H9 (cell line): Measurements from ENCODE around the gene ZBTB20. TPM values are rescaled to one million over a fixed set of nuclear protein-coding genes. Genes with fewer than 3 reads are reported as not detected.

ENCODE experiments used
- DNase-seq: peaks from one replicate; pipeline ENCODE4 v3.0.0-alpha.2; 2017
- H2AFZ ChIP-seq: one replicate; pipeline ENCODE4 v1.6.1; 2013; ENCODE audit warnings: mild to moderate bottlenecking, low read length, control low read depth, moderate library complexity
- H2AK5ac ChIP-seq: 2 replicates; pipeline ENCODE4 v1.6.1; 2013; ENCODE audit warnings: low read length, control low read depth, mixed read lengths; ENCODE audit not compliant: insufficient read length
- H2BK120ac ChIP-seq: one replicate; pipeline ENCODE4 v1.6.1; 2013; ENCODE audit warnings: low read depth, mild to moderate bottlenecking, low read length, control low read depth, inconsistent platforms; ENCODE audit not compliant: poor library complexity, severe bottlenecking
- H2BK12ac ChIP-seq: 2 replicates; pipeline ENCODE4 v1.6.1; 2013; ENCODE audit warnings: low read length, control low read depth, mixed read lengths, low read depth; ENCODE audit not compliant: insufficient read length
- H2BK15ac ChIP-seq: 2 replicates; pipeline ENCODE4 v1.6.1; 2013; ENCODE audit warnings: low read depth, low read length, control low read depth
- H2BK20ac ChIP-seq: one replicate; pipeline ENCODE4 v1.6.1; 2013; ENCODE audit warnings: low read depth, mild to moderate bottlenecking, low read length, control low read depth, inconsistent platforms; ENCODE audit not compliant: poor library complexity, severe bottlenecking
- H2BK5ac ChIP-seq: 2 replicates; pipeline ENCODE4 v1.6.1; 2013; ENCODE audit warnings: low read length, control low read depth, mixed read lengths; ENCODE audit not compliant: insufficient read length
- H3K14ac ChIP-seq: 2 replicates; pipeline ENCODE4 v1.6.1; 2013; ENCODE audit warnings: low read length, control low read depth; ENCODE audit not compliant: insufficient read depth
- H3K18ac ChIP-seq: 2 replicates; pipeline ENCODE4 v1.6.1; 2013; ENCODE audit warnings: low read depth, mild to moderate bottlenecking, mixed read lengths, low read length, control low read depth; ENCODE audit not compliant: insufficient read length
- H3K23ac ChIP-seq: 2 replicates; pipeline ENCODE4 v1.6.1; 2013; ENCODE audit warnings: low read length, control low read depth, mixed read lengths, low read depth; ENCODE audit not compliant: insufficient read length
- H3K23me2 ChIP-seq: 2 replicates; pipeline ENCODE4 v1.6.1; 2013; ENCODE audit warnings: low read depth, mild to moderate bottlenecking, mixed read lengths, low read length, control low read depth; ENCODE audit not compliant: insufficient read length, poor library complexity, severe bottlenecking
- H3K27ac ChIP-seq: 2 replicates; pipeline ENCODE4 v1.5.1; 2013; ENCODE audit warnings: low read length, control low read depth, mixed read lengths, low read depth; ENCODE audit not compliant: insufficient read length
- H3K27me3 ChIP-seq: 2 replicates; pipeline ENCODE4 v1.6.1; 2013; ENCODE audit warnings: low read length, control low read depth, inconsistent platforms; ENCODE audit not compliant: insufficient read depth
- H3K4ac ChIP-seq: 2 replicates; pipeline ENCODE4 v1.6.1; 2013; ENCODE audit warnings: low read depth, mild to moderate bottlenecking, control low read depth, inconsistent platforms, low read length, moderate library complexity
- H3K4me1 ChIP-seq: 2 replicates; pipeline ENCODE4 v1.6.1; 2013; ENCODE audit warnings: low read length, control low read depth, inconsistent platforms; ENCODE audit not compliant: insufficient read depth
- H3K4me2 ChIP-seq: 2 replicates; pipeline ENCODE4 v1.6.1; 2013; ENCODE audit warnings: low read length, control low read depth, mixed read lengths; ENCODE audit not compliant: insufficient read length, insufficient read depth
- H3K56ac ChIP-seq: 2 replicates; pipeline ENCODE4 v1.6.1; 2013; ENCODE audit warnings: low read depth, mild to moderate bottlenecking, mixed read lengths, low read length, control low read depth; ENCODE audit not compliant: insufficient read length
- H3K79me1 ChIP-seq: 2 replicates; pipeline ENCODE4 v1.6.1; 2013; ENCODE audit warnings: low read depth, mild to moderate bottlenecking, moderate library complexity, low read length, control low read depth, inconsistent platforms; ENCODE audit not compliant: insufficient read depth, poor library complexity, severe bottlenecking
- H3K79me2 ChIP-seq: 2 replicates; pipeline ENCODE4 v1.6.1; 2013; ENCODE audit warnings: low read length, control low read depth, inconsistent platforms; ENCODE audit not compliant: insufficient read depth
- H3K9ac ChIP-seq: 2 replicates; pipeline ENCODE4 v1.6.1; 2013; ENCODE audit warnings: low read length, control low read depth, mixed read lengths; ENCODE audit not compliant: insufficient read length; ENCODE audit errors: extremely low read depth
- H3K9me3 ChIP-seq: one replicate; pipeline ENCODE4 v1.6.1; 2013; ENCODE audit warnings: low read depth, low read length, inconsistent platforms; ENCODE audit not compliant: control insufficient read depth
- H3T11ph ChIP-seq: one replicate; pipeline ENCODE4 v1.6.1; 2013; ENCODE audit warnings: mild to moderate bottlenecking, low read length, control low read depth, inconsistent platforms
- H4K20me1 ChIP-seq: one replicate; pipeline ENCODE4 v1.6.1; 2013; ENCODE audit not compliant: control insufficient read depth, insufficient read length, insufficient read depth
- H4K5ac ChIP-seq: 2 replicates; pipeline ENCODE4 v1.6.1; 2013; ENCODE audit warnings: low read depth, mild to moderate bottlenecking, mixed read lengths, low read length, control low read depth; ENCODE audit not compliant: insufficient read length
- H4K8ac ChIP-seq: replicated peaks from 2 replicates; pipeline ENCODE4 v1.6.1; 2013; ENCODE audit warnings: low read length, control low read depth, mixed read lengths, low read depth; ENCODE audit not compliant: insufficient read length
- H4K91ac ChIP-seq: 2 replicates; pipeline ENCODE4 v1.6.1; 2013; ENCODE audit warnings: low read depth, mild to moderate bottlenecking, moderate library complexity, mixed read lengths, low read length, control low read depth; ENCODE audit not compliant: insufficient read length
- H3K27ac Mint-ChIP-seq, 3 experiments: 2 replicates in 2 of 3; 3 replicates in 1 of 3; pipeline ENCODE4 v1.8.0; 2020 to 2021; ENCODE audit warnings: mixed read lengths in 3 of 3, mild to moderate bottlenecking in 1 of 3, moderate library complexity in 1 of 3
- H3K27me3 Mint-ChIP-seq: 2 replicates; pipeline ENCODE4 v1.8.0; 2021; ENCODE audit warnings: low read depth, mild to moderate bottlenecking, moderate library complexity, mixed read lengths
- H3K36me3 Mint-ChIP-seq, 3 experiments: 2 replicates in 2 of 3; 3 replicates in 1 of 3; pipeline ENCODE4 v1.8.0; 2020 to 2021; ENCODE audit warnings: low read depth in 3 of 3, mixed read lengths in 3 of 3; ENCODE audit not compliant: insufficient read depth in 1 of 3
- H3K4me1 Mint-ChIP-seq, 2 experiments: 2 replicates each; pipeline ENCODE4 v1.8.0; 2020; ENCODE audit warnings: mixed read lengths in 2 of 2
- H3K4me3 Mint-ChIP-seq, 2 experiments: 2 replicates in 1 of 2; 3 replicates in 1 of 2; pipeline ENCODE4 v1.8.0; 2020 to 2021; ENCODE audit warnings: mild to moderate bottlenecking in 2 of 2, mixed read lengths in 2 of 2, moderate library complexity in 1 of 2
- H3K9me3 Mint-ChIP-seq, 2 experiments: 2 replicates in 1 of 2; 3 replicates in 1 of 2; pipeline ENCODE4 v1.8.0; 2020; ENCODE audit warnings: mild to moderate bottlenecking in 2 of 2, mixed read lengths in 2 of 2, moderate library complexity in 1 of 2
- CTCF ChIP-seq: fragments of 200-600 bp; sonication (generic); conservative IDR thresholded peaks from 3 replicates; pipeline ENCODE4 v1.8.0; 2021; ENCODE audit warnings: antibody characterized with exemption, mild to moderate bottlenecking
- total RNA-seq: library from RNA; stranded (reverse); gene quantifications from 2 replicates; pipeline ENCODE4 v1.2.1, GENCODE V29; 2021

The ZBTB20 gene
- total RNA-seq, 1 experiment from 2014 or later = 0.70 TPM

- no peak overlapping the region for H3K27ac Mint-ChIP-seq
Observed at GRCh38 chr3:114557791-114558190, 589.3 kb downstream of the ZBTB20 start.

More at GRCh38 chr3:114557791-114558190, 589.3 kb downstream of the ZBTB20 start:
- no peak overlapping the region for H4K5ac ChIP-seq
- Mint-ChIP-seq H3K4me1 (no peaks in the 10 kb centered on the region), H3K4me3 (no peak overlapping the region), H3K36me3 (no peaks in the 10 kb centered on the region), H3K27me3 (no peaks in the 10 kb centered on the region), H3K9me3 (no peaks in the 10 kb centered on the region)
- no peak for DNase-seq
- no peak overlapping the region for H2BK12ac ChIP-seq
- H2AK5ac ChIP-seq = no peak overlapping the region
- no peaks in the 10 kb centered on the region for H3K9me3 ChIP-seq
- H3K27me3 ChIP-seq = no peaks in the 10 kb centered on the region
- no peak overlapping the region for H3K14ac ChIP-seq
- no peaks in the 10 kb centered on the region for H4K20me1 ChIP-seq
- H3K23ac ChIP-seq = no peak overlapping the region
- TF ChIP-seq CTCF = no peak
- H3K4me1 ChIP-seq = no peaks in the 10 kb centered on the region
- no peaks in the 10 kb centered on the region for H3K23me2 ChIP-seq
- no peaks in the 10 kb centered on the region for H3K79me1 ChIP-seq
- no peak overlapping the region for H2BK20ac ChIP-seq
- no peak overlapping the region for H3T11ph ChIP-seq
- H4K8ac ChIP-seq = no peak overlapping the region
- H3K79me2 ChIP-seq = no peaks in the 10 kb centered on the region
- no peak overlapping the region for H4K91ac ChIP-seq
- no peak overlapping the region for H3K27ac ChIP-seq
- no peak overlapping the region for H3K9ac ChIP-seq
- H2BK5ac ChIP-seq = no peak overlapping the region
- no peak overlapping the region for H2BK15ac ChIP-seq
- H3K18ac ChIP-seq = no peak overlapping the region
- no peak overlapping the region for H3K56ac ChIP-seq
- no peak overlapping the region for H2AFZ ChIP-seq
- H3K4me2 ChIP-seq = no peak overlapping the region
- no peak overlapping the region for H3K4ac ChIP-seq
- H2BK120ac ChIP-seq = no peak overlapping the region
